Muscle of leg (tissue), 11 donors: ENCODE measurements around the gene KRTAP4-9. TPM values are rescaled to one million over a fixed set of nuclear protein-coding genes. Genes with fewer than 3 reads are reported as not detected.
"Not testable (repeated sequence)": the region's sequence is repeated elsewhere in the genome, so short reads cannot be mapped to it uniquely, and the experiment has no call there.

Experiments
- DNase-seq: peaks from one replicate; pipeline ENCODE4 v3.0.0; 2013
- H3K27ac ChIP-seq: one replicate; pipeline ENCODE4 v1.5.1; 2013; ENCODE audit warnings: mild to moderate bottlenecking, low read length, control low read depth
- H3K27me3 ChIP-seq: one replicate; pipeline ENCODE4 v1.6.1; 2013; ENCODE audit warnings: low read length; ENCODE audit not compliant: control insufficient read depth, insufficient read depth
- H3K36me3 ChIP-seq: one replicate; pipeline ENCODE4 v1.6.1; 2013; ENCODE audit warnings: low read length; ENCODE audit not compliant: control insufficient read depth, insufficient read depth
- H3K4me1 ChIP-seq: one replicate; pipeline ENCODE4 v1.6.1; 2013; ENCODE audit warnings: low read length; ENCODE audit not compliant: control insufficient read depth, insufficient read depth
- H3K4me3 ChIP-seq: one replicate; pipeline ENCODE4 v1.5.1; 2013; ENCODE audit warnings: low read length, control low read depth
- H3K9me3 ChIP-seq: replicated peaks from 2 replicates; pipeline ENCODE4 v1.6.1; 2013; ENCODE audit warnings: low read depth, low read length; ENCODE audit not compliant: control insufficient read depth
- WGBS: methylation state at CpG from one replicate; pipeline ENCODE4 v1.1.5; 2013; ENCODE audit warnings: missing lambda C conversion rate; ENCODE audit not compliant: insufficient coverage; 5-methylcytosine and 5-hydroxymethylcytosine counted together
- polyA plus RNA-seq, 8 donors: library from polyadenylated mRNA; unstranded; fragments of 120-200 nt; gene quantifications; one replicate each; pipeline versions ENCODE4 v1.2.1 to v1.2.3, GENCODE V29; 2013; ENCODE audit warnings: inconsistent platforms in 1 of 8, low replicate concordance in 1 of 8; ENCODE audit not compliant: insufficient read length in 8 of 8, insufficient read depth in 1 of 8
- total RNA-seq: library from RNA; stranded (reverse); fragments of 120-200 nt; gene quantifications from one replicate; pipeline ENCODE4 v1.2.4, GENCODE V29; 2013

KRTAP4-9 gene
- total and polyA plus RNA-seq, 9 donors = 0.31 TPM; not detected in 8

- Histone ChIP-seq H3K4me1 (no peaks in the 10 kb centered on the region), H3K9me3 (no peaks in the 10 kb centered on the region), H3K27ac (no peak overlapping the region), H3K27me3 (no peaks in the 10 kb centered on the region), H3K36me3 (no peaks in the 10 kb centered on the region), H3K4me3 (no peak overlapping the region)
- DNase-seq = no peak
- no CpG with 5 or more reads among the region's 2 CpGs for WGBS
Observed at GRCh38 chr17:41111151-41111885, 6.1 kb downstream of the KRTAP4-9 start.

- no peak overlapping the region for H3K27ac ChIP-seq
- no peaks in the 10 kb centered on the region for H3K4me1 ChIP-seq
- WGBS = 85% methylated on average over 2 of the region's 5 CpGs
- no peaks in the 10 kb centered on the region for H3K27me3 ChIP-seq
- H3K4me3 ChIP-seq = no peak overlapping the region
- H3K36me3 ChIP-seq = no peaks in the 10 kb centered on the region
- peak; percentile 12 for DNase-seq
- H3K9me3 ChIP-seq = no peaks in the 10 kb centered on the region
Observed at GRCh38 chr17:41116297-41116696, 11.1 kb downstream of the KRTAP4-9 start.

GRCh38 chr17:41117846-41118386 is 12.7 kb downstream of the KRTAP4-9 start, which contains the start of gene KRTAP4-11:
Gene KRTAP4-11, minus strand, starts transcription at chr17:41118373. Its CDS starts 58 bp downstream, at chr17:41118315.
- 73% methylated on average over 9 of the region's 10 CpGs for WGBS
- H3K9me3 ChIP-seq, H3K27ac ChIP-seq, H3K27me3 ChIP-seq, H3K4me3 ChIP-seq, H3K4me1 ChIP-seq, H3K36me3 ChIP-seq, DNase-seq: not testable (repeated sequence)

GRCh38 chr17:41118721-41119120 is 13.5 kb downstream of the KRTAP4-9 start:
- WGBS = no CpG with 5 or more reads among the region's 4 CpGs
- no peak for DNase-seq
- Histone ChIP-seq H3K4me1 (no peaks in the 10 kb centered on the region), H3K36me3 (no peaks in the 10 kb centered on the region), H3K27me3 (no peaks in the 10 kb centered on the region), H3K9me3 (peaks cover 2% of the 10 kb centered on the region), H3K4me3 (no peak overlapping the region), H3K27ac (no peak overlapping the region)

- peak; percentile 22 for DNase-seq
- H3K4me1 ChIP-seq, H3K27ac ChIP-seq, H3K36me3 ChIP-seq, H3K9me3 ChIP-seq, H3K4me3 ChIP-seq, H3K27me3 ChIP-seq: not testable (repeated sequence)
- WGBS = no CpG with 5 or more reads among the region's 11 CpGs
Observed at GRCh38 chr17:41119696-41120690, 14.8 kb downstream of the KRTAP4-9 start.

GRCh38 chr17:41121742-41122141 is 16.6 kb downstream of the KRTAP4-9 start:
- no peak for DNase-seq
- no peak overlapping the region for H3K4me3 ChIP-seq
- WGBS = 91% methylated on average over 1 of the region's 2 CpGs
- H3K4me1 ChIP-seq = no peaks in the 10 kb centered on the region
- no peaks in the 10 kb centered on the region for H3K36me3 ChIP-seq
- H3K9me3 ChIP-seq = peaks cover 2% of the 10 kb centered on the region
- H3K27me3 ChIP-seq = no peaks in the 10 kb centered on the region
- H3K27ac ChIP-seq = no peak overlapping the region

GRCh38 chr17:41123292-41123990 is 18.3 kb downstream of the KRTAP4-9 start:
- H3K9me3 ChIP-seq, DNase-seq, H3K4me3 ChIP-seq, H3K27ac ChIP-seq, H3K36me3 ChIP-seq, H3K27me3 ChIP-seq, H3K4me1 ChIP-seq: not testable (repeated sequence)
- 79% methylated on average over 12 of the region's 12 CpGs for WGBS

- not testable (repeated sequence) for H3K4me1 ChIP-seq, DNase-seq, H3K9me3 ChIP-seq, H3K27me3 ChIP-seq, H3K27ac ChIP-seq, H3K4me3 ChIP-seq, H3K36me3 ChIP-seq
- WGBS = 58% methylated on average over 2 of the region's 3 CpGs
Observed at GRCh38 chr17:41123991-41124371, 18.8 kb downstream of the KRTAP4-9 start, which contains the start of gene KRTAP4-12. Gene KRTAP4-12, minus strand, starts transcription at chr17:41124182. Its CDS starts 60 bp downstream, at chr17:41124122.

- no peak for DNase-seq
- Histone ChIP-seq H3K27me3 (no peaks in the 10 kb centered on the region), H3K4me1 (no peaks in the 10 kb centered on the region), H3K36me3 (no peaks in the 10 kb centered on the region), H3K27ac (no peak overlapping the region), H3K4me3 (no peak overlapping the region), H3K9me3 (peaks cover 2% of the 10 kb centered on the region)
- no CpG with 5 or more reads among the region's 2 CpGs for WGBS
Observed at GRCh38 chr17:41125064-41125463, 19.9 kb downstream of the KRTAP4-9 start.
